ENCODE measurements around the gene TMPRSS9.

The TMPRSS9 gene

DNA sequence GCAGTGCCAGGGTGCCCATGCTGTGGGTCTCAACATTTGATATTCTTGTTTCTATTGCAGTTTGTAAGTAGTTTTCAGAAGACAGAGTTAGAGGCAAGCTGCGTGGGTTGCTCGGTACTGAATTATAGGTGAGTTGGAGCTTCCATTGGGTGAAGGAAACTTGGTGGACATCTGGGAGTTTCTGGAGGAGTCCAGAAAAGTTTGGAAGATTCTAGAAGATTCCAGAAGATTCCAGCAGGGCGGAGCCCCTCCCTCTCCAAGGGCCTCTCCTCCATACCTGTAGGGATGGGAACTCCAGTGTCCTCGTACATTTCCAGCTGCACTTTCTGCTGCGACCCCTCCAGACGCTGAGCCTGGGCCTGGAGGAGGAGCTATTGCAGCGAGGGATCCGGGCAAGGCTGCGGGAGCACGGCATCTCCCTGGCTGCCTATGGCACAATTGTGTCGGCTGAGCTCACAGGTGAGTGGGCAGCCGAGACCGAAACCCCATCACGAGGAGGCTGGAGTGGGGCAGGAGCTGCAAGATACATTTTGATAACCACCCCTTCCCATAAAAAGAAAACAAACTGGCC lies 38.8 kb downstream of the TMPRSS9 start:
- H3K4me3 ChIP-seq (ENCODE audit: low read length): no peak overlapping the region
- DNase-seq (ENCODE audit: low read depth): no peak
- TF ChIP-seq CTCF (conservative IDR thresholded peaks at IDR 0.05; ENCODE audit: low read depth, low read length): no peak

DNA sequence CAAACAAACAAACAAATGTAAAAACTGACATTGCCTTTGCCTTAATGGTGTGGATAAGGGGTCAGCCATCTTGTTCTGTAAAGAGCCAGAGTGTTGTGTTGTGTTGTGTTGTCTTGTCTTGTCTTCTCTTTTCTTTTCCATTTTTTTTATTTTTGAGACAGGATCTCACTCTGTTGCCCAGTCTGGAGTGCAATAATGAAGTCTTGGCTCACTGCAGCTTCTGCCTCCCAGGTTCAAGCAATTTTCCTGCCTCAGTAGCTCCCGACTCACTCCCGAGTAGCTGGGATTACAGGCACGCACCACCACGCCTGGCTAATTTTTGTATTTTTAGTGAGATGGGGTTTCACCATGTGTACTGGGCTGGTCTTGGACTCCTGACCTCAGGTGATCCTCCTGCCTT lies 39.5 kb downstream of the TMPRSS9 start:
- no peak for DNase-seq (ENCODE audit: low read depth)
- H3K4me3 ChIP-seq (ENCODE audit: low read length): no peak overlapping the region
- TF ChIP-seq CTCF (conservative IDR thresholded peaks at IDR 0.05; ENCODE audit: low read depth, low read length): no peak

DNA sequence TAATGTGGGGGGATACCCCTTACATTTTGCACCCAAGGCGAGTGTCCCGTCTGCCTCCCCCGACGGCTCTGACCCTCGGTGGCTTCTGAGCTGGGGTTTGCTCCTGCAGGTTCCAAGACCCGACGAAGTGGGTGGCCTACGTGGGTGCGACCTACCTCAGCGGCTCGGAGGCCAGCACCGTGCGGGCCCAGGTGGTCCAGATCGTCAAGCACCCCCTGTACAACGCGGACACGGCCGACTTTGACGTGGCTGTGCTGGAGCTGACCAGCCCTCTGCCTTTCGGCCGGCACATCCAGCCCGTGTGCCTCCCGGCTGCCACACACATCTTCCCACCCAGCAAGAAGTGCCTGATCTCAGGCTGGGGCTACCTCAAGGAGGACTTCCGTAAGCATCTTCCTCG lies 48.2 kb downstream of the TMPRSS9 start:
- no peak overlapping the region for H3K4me3 ChIP-seq (ENCODE audit: low read length)
- no peak for TF ChIP-seq CTCF (conservative IDR thresholded peaks at IDR 0.05; ENCODE audit: low read depth, low read length)
- DNase-seq (ENCODE audit: low read depth): no peak

- TF ChIP-seq CTCF (conservative IDR thresholded peaks at IDR 0.05; ENCODE audit: low read depth, low read length): no peak
- H3K4me3 ChIP-seq (ENCODE audit: low read length): no peak overlapping the region
- DNase-seq (ENCODE audit: low read depth): no peak
Measured at GRCh38 chr19:2409352-2409912, 49.4 kb downstream of the TMPRSS9 start.

GRCh38 chr19:2410023-2410422 lies 50.0 kb downstream of the TMPRSS9 start:
- H3K4me3 ChIP-seq (ENCODE audit: low read length): no peak overlapping the region
- no peak for DNase-seq (ENCODE audit: low read depth)
- TF ChIP-seq CTCF (conservative IDR thresholded peaks at IDR 0.05; ENCODE audit: low read depth, low read length): no peak

DNA sequence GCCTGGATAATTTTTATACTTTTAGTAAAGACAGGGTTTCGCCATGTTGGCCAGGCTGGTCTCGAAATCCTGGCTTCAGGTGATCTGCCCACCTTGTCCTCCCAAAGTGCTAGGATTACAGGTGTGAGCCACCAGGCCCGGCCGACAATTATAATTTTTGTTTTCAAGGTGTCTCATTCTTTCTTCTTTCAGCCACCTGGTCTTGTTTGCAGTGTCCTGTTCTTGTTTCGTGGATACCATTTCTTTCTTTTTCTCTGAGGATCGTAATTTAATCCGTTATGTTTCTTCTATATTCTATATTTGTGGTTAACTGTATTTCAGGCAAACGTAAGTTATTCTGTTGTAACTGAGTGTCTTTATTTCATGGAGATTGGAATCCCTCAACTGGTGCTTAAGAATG lies 51.6 kb downstream of the TMPRSS9 start:
- no peak for DNase-seq (ENCODE audit: low read depth)
- no peak overlapping the region for H3K4me3 ChIP-seq (ENCODE audit: low read length)
- no peak for TF ChIP-seq CTCF (conservative IDR thresholded peaks at IDR 0.05; ENCODE audit: low read depth, low read length)

DNA sequence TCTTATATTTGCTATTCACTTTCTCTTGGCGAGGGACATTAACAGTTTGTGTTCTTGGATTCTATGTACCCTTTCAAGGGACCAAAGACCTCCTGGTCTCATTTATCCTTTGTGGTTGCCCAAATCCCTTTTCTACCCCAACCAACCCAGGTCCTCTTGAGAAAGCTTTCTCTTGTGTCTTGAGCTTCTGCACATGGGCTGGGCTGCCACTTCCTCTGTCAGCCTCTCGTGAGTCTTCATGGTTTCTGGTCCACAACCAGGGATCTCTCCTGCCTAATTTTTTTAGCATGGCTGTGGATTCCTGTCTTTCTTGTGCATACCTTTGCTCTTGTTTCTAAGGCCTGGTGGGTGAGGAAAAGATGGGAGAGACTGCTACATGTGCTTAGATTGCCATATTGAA lies 52.4 kb downstream of the TMPRSS9 start:
- no peak for DNase-seq (ENCODE audit: low read depth)
- H3K4me3 ChIP-seq (ENCODE audit: low read length): no peak overlapping the region
- no peak for TF ChIP-seq CTCF (conservative IDR thresholded peaks at IDR 0.05; ENCODE audit: low read depth, low read length)
